GM08714 (cell line): ENCODE measurements around the gene RNASEH1.
"Not testable (repeated sequence)": the region's sequence is repeated elsewhere in the genome, so short reads cannot be mapped to it uniquely, and the experiment has no call there.

Experiments
- H3K4me3 ChIP-seq: fragments of 200-500 bp; sonication (Bioruptor generic); 2 replicates; pipeline ENCODE4 v1.5.1; 2014; ENCODE audit warnings: mild to moderate bottlenecking, low read length, inconsistent platforms
- ZNF274 ChIP-seq: IDR thresholded peaks from 2 replicates; pipeline ENCODE4 v1.6.1; 2012; ENCODE audit warnings: mild to moderate bottlenecking, low read depth, low read length

The RNASEH1 gene

DNA sequence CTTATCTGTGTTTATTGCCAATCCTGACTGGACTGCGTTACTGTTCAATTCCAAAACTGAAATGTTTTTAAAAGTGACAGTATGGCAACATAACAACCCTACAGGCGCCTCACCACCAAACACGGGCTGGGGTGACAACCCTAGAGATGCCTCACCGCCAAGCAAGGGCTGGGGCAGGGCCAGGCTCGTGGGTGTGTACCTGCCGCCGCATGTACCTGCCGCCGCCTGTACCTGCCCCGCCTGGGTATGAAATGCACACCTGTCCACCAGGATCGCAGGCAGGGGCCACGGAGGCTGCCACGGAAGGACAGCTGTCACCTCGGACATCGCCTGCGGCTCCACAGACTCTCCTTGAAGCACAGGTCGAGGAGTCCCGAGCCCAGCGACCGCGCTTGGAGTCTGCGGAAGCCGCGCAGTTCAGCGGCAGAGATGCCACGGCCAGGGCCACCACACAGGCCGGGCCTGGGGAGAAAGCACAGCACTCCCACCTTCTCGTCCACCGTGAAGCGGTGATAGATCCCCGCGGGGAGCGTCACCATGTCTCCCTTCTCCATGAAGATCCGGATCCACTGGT is 57.7 kb downstream of the RNASEH1 start:
- TF ChIP-seq ZNF274, result no peak
- no peak overlapping the region for H3K4me3 ChIP-seq

DNA sequence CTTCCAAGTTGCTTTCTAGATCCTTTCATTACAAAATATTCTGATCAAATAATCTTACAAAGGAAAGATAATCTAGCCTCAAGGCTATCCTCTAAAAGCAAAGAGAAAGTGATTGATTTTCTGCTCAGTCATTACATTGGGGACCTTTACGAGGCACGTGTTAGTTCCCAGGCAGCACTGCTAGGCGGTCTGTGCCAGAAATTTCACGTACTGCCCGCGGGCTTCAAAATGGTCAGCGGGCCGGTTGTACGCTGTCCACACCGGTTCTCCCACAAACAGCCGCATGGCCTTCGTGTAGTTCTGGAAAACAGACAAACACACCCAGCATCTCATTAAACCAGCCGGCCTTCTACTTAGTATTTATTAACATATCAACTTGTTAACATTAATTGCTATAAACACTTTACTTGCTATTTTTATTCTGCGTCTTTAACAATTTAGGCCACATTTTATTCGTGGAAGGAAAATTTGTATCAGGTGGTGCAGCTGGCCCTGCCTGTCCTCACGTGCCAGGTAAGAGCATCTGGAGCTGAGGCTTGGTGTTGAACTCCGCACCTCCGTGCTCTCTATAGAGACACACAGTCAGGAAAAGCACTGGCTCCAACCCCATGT is 59.2 kb downstream of the RNASEH1 start:
- no peak overlapping the region for H3K4me3 ChIP-seq
- no peak for TF ChIP-seq ZNF274

DNA sequence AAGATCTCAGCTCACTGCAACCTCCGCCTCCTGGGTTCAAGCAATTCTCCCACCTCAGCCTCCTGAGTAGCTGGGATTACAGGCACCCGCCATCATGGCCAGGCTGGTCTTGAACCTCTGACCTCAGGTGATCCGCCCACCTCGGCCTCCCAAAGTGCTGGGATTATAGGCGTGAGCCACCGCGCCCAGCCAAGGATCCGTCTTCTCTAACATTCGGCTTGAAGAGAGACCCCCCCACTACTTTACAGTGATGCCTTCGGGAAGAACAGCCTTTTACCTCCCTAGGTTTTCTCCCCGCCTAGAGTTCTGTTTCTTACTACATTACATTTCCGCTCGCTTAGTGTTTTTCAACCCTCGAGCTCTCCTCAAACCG is 61.4 kb downstream of the RNASEH1 start:
- not testable (repeated sequence) for H3K4me3 ChIP-seq
